GM04504 (cell line): ENCODE data around the gene SEMA5A.
A peak's percentile ranks its signal among the peaks of the same experiment; 100 is the strongest.

Experiments
- DNase-seq: peaks from one replicate; pipeline ENCODE4 v3.0.0-alpha.2; 2012; ENCODE audit warnings: low read depth

SEMA5A gene

DNA sequence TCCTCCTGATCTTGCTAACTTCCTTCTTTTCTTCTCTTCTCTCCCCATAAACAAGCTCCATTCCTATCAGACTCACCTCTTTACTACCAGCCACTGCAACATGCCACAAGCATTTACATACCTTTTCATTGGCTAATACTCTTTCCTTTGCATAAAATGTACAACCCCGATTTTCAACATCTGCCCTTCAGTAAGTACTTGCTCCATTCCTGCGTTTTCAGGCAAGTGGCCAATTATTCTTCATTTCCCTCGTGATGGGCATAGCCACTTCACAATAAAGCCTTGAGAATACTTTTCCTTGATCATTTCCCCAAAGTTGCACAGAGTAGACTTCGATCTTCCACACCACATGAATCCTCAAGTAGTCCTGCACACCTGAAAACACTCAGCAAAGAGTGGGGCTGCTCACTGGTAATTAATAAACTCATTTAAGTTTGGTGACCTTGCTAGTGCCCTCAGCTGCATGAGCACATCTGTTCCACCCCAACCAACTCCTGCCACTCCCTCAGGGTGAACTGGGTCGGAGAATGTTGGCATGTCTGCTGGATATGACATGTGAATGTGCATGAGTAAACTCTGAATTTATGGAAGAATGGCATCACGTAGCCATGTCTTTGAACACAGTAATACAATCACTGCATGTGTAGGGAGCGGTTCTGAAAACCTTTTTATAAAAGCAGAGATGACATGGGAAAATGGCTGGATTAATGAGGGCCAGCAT is 535.8 kb downstream of the SEMA5A start:
- peak; percentile 44 for DNase-seq

GRCh38 chr5:8997542-8998070 is 548.3 kb downstream of the SEMA5A start:
- DNase-seq: no peak

DNA sequence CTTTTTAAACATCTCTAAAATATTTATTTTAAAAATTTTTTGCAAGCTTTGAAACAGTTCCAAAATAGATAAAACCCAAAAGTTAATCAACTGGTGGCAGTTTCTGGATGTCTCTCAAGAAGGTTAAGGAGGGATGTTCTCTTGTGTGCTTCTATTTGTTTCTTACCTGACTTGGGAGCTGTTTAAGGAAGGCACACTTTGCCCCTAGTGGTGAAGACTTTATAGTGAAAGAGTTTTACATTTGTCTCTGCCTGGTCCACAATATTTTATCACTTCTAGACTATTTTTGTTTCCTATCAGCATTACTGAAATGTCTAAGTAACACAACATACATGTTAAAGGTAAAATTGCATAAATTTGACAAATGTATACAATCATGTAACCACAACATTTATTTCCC is 552.8 kb downstream of the SEMA5A start:
- no peak for DNase-seq
